Stimulated activated CD8-positive, alpha-beta memory T cell treated with anti-CD3 and anti-CD28 coated beads, Interleukin-2, amount 100 ng/mL, for 48 hours (primary cell): ENCODE measurements around the gene MORN5.

ENCODE experiments used
- DNase-seq, 2 donors: peaks; one replicate each; pipeline ENCODE4 v3.0.0-alpha.2; 2020; ENCODE audit warnings: low read depth in 2 of 2

Gene MORN5

GRCh38 chr9:122124528-122124927 is 35.2 kb upstream of the MORN5 start:
- DNase-seq, result no peak

GRCh38 chr9:122125158-122125508 is 34.6 kb upstream of the MORN5 start:
- peak; percentile 62 to 69 for DNase-seq

GRCh38 chr9:122125509-122126330 is 34.0 kb upstream of the MORN5 start:
- DNase-seq, result no peak

- DNase-seq, result no peak
These were observed 33.1 kb upstream of the MORN5 start for GRCh38 chr9:122126331-122127261.

GRCh38 chr9:122127396-122127798 is 32.3 kb upstream of the MORN5 start:
- DNase-seq, result no peak

GRCh38 chr9:122128007-122128968 is 31.4 kb upstream of the MORN5 start:
- DNase-seq, result no peak

- no peak for DNase-seq
These were observed 30.8 kb upstream of the MORN5 start for GRCh38 chr9:122128969-122129343.

GRCh38 chr9:122129969-122130368 is 29.7 kb upstream of the MORN5 start:
- no peak for DNase-seq

GRCh38 chr9:122130837-122131236 is 28.9 kb upstream of the MORN5 start:
- DNase-seq, result no peak

- DNase-seq, result no peak
These were observed 28.2 kb upstream of the MORN5 start for GRCh38 chr9:122131401-122132001.

- no peak for DNase-seq
These were observed 27.2 kb upstream of the MORN5 start for GRCh38 chr9:122132539-122132938.

GRCh38 chr9:122133263-122133983 is 26.3 kb upstream of the MORN5 start:
- no peak for DNase-seq

- no peak for DNase-seq
These were observed 25.6 kb upstream of the MORN5 start for GRCh38 chr9:122133984-122134535.

GRCh38 chr9:122134822-122135528 is 24.7 kb upstream of the MORN5 start:
- no peak for DNase-seq

- DNase-seq, result no peak
These were observed 24.2 kb upstream of the MORN5 start for GRCh38 chr9:122135529-122135859.

- no peak for DNase-seq
These were observed 21.0 kb upstream of the MORN5 start for GRCh38 chr9:122138560-122139268.

GRCh38 chr9:122140368-122141193 is 19.1 kb upstream of the MORN5 start:
- DNase-seq, result no peak

- DNase-seq, result no peak
These were observed 18.0 kb upstream of the MORN5 start for GRCh38 chr9:122141671-122142070.
